Left lung (tissue), 10 donors: Measurements from ENCODE around the gene RAD21L1. TPM values are rescaled to one million over a fixed set of nuclear protein-coding genes. Genes with fewer than 3 reads are reported as not detected.
"Not testable (repeated sequence)": the region's sequence is repeated elsewhere in the genome, so short reads cannot be mapped to it uniquely, and the experiment has no call there.

Experiments
- ATAC-seq: fragments of 200-7000 bp; cut with Tn5 transposase; one replicate; pipeline ENCODE4 v1.9.1; 2020; ENCODE audit warnings: moderate library complexity
- DNase-seq, 4 donors: peaks; one replicate each; pipeline ENCODE4 v3.0.0-alpha.2; 2013 to 2020
- H3K27ac ChIP-seq, 2 donors: fragments of 200-600 bp; sonication (generic) in 1 of 2; one replicate each; pipeline versions ENCODE4 v1.5.0 to v1.8.0; 2020 to 2021
- H3K27me3 ChIP-seq, 2 donors: fragments of 200-600 bp; sonication (generic) in 1 of 2; one replicate each; pipeline versions ENCODE4 v1.5.0 to v1.8.0; 2020 to 2021
- H3K36me3 ChIP-seq, 2 donors: fragments of 200-600 bp; sonication (generic) in 1 of 2; one replicate each; pipeline versions ENCODE4 v1.5.0 to v1.8.0; 2020 to 2021
- H3K4me1 ChIP-seq, 2 donors: fragments of 200-600 bp; one replicate each; pipeline ENCODE4 v1.8.0; 2021
- H3K4me3 ChIP-seq, 2 donors: fragments of 200-600 bp; sonication (generic) in 1 of 2; one replicate each; pipeline versions ENCODE4 v1.5.0 to v1.8.0; 2020 to 2021; ENCODE audit warnings: mild to moderate bottlenecking in 1 of 2
- H3K9me3 ChIP-seq, 2 donors: fragments of 200-600 bp; sonication (generic) in 1 of 2; one replicate each; pipeline versions ENCODE4 v1.5.0 to v1.8.0; 2020 to 2021
- CTCF ChIP-seq, 2 donors: fragments of 200-600 bp; sonication (generic) in 1 of 2; IDR thresholded peaks; one replicate each; pipeline versions ENCODE4 v1.5.0 to v1.8.0; 2021; ENCODE audit warnings: antibody characterized with exemption in 2 of 2
- intact Hi-C, 2 donors: fragments of 100-400 bp; cut with DNase I; formaldehyde crosslinking; loops; one replicate each; pipeline versions ENCODE4 v1.11.2 to v1.14.2; 2022
- polyA plus RNA-seq, 6 donors: library from polyadenylated mRNA; unstranded; fragments of 120-200 nt; gene quantifications; one replicate each; pipeline ENCODE4 v1.2.1, GENCODE V29; 2013; ENCODE audit not compliant: insufficient read length in 6 of 6
- total RNA-seq, 2 donors: library from RNA; stranded (reverse); fragmentation: NEBNext Ultra II Directional; extraction: Animal tissue kit (Norgen Biotek cat#: 25700); gene quantifications; one replicate each; pipeline ENCODE4 v1.2.1, GENCODE V29; 2021
- donor health status: DM: no; HTN: yes; CAD: no.
- donor health status: DM: no; HTN: no; CAD: no.

Gene RAD21L1
- total and polyA plus RNA-seq, 8 donors, result not detected

GRCh38 chr20:1215386-1216170, 10.3 kb upstream of the RAD21L1 start:
- ATAC-seq (no peak), DNase-seq (no peak)
- intact Hi-C loops, result no loop called here
- TF ChIP-seq CTCF (IDR thresholded peaks at IDR 0.05), result no peak
- no peaks in the 10 kb centered on the region for H3K9me3 ChIP-seq
- peaks cover 0 to 3% of the 10 kb centered on the region in 2 donors for H3K4me1 ChIP-seq
- H3K4me3 ChIP-seq, result no peak overlapping the region
- H3K27ac ChIP-seq, result no peak overlapping the region
- peaks cover 0 to 4% of the 10 kb centered on the region in 2 donors for H3K27me3 ChIP-seq
- H3K36me3 ChIP-seq, result no peaks in the 10 kb centered on the region

GRCh38 chr20:1216527-1217427, 9.1 kb upstream of the RAD21L1 start:
- H3K27ac ChIP-seq, ATAC-seq, H3K4me3 ChIP-seq, H3K27me3 ChIP-seq, intact Hi-C loops, H3K9me3 ChIP-seq, H3K4me1 ChIP-seq, H3K36me3 ChIP-seq, DNase-seq: not testable (repeated sequence)

GRCh38 chr20:1222750-1223149, 3.1 kb upstream of the RAD21L1 start:
- H3K4me3 ChIP-seq, H3K9me3 ChIP-seq, H3K36me3 ChIP-seq, H3K27ac ChIP-seq, intact Hi-C loops, ATAC-seq, DNase-seq: not testable (repeated sequence)
- Histone ChIP-seq H3K27me3 (peaks cover 12 to 24% of the 10 kb centered on the region in 2 donors), H3K4me1 (peaks cover 10 to 12% of the 10 kb centered on the region in 2 donors)

GRCh38 chr20:1224205-1224890, 1.5 kb upstream of the RAD21L1 start:
- Histone ChIP-seq H3K27me3 (peaks cover 27 to 40% of the 10 kb centered on the region in 2 donors), H3K4me1 (peaks cover 10 to 12% of the 10 kb centered on the region in 2 donors), H3K4me3 (no peak overlapping the region), H3K27ac (no peak overlapping the region), H3K9me3 (no peaks in the 10 kb centered on the region), H3K36me3 (no peaks in the 10 kb centered on the region)
- intact Hi-C loops, result no loop called here
- DNase-seq (no peak), ATAC-seq (no peak)
- TF ChIP-seq CTCF (IDR thresholded peaks at IDR 0.05), result no peak

GRCh38 chr20:1225263-1225782, 521 bp upstream of the RAD21L1 start:
- ATAC-seq (peak; percentile 55), DNase-seq (no peak)
- Histone ChIP-seq H3K27ac (no peak overlapping the region), H3K9me3 (no peaks in the 10 kb centered on the region), H3K27me3 (peaks cover 28 to 49% of the 10 kb centered on the region in 2 donors), H3K4me1 (peaks cover 10 to 12% of the 10 kb centered on the region in 2 donors), H3K36me3 (no peaks in the 10 kb centered on the region), H3K4me3 (peak overlapping the region; percentile 24 to 39)
- intact Hi-C loops, result no loop called here
- no peak for TF ChIP-seq CTCF (IDR thresholded peaks at IDR 0.05)
